CD14-positive monocyte (primary cell): Measurements from ENCODE around the gene SERINC4. TPM values are rescaled to one million over a fixed set of nuclear protein-coding genes. Genes with fewer than 3 reads are reported as not detected.
A peak's percentile ranks its signal among the peaks of the same experiment; 100 is the strongest.

ENCODE experiments used
- DNase-seq, 3 donors: peaks; one replicate each; pipeline ENCODE4 v3.0.0-alpha.2; 2011 to 2022
- H2AFZ ChIP-seq: 2 replicates; pipeline ENCODE4 v1.6.0; 2012; ENCODE audit warnings: mild to moderate bottlenecking, low read depth, low read length, inconsistent platforms; ENCODE audit not compliant: insufficient read depth, poor library complexity, severe bottlenecking
- H3K27ac ChIP-seq, 2 donors: 1 replicate in 1 of 2; 2 replicates in 1 of 2; pipeline ENCODE4 v1.5.1; 2012 to 2013; ENCODE audit warnings: low read length in 2 of 2, control low read depth in 1 of 2, inconsistent platforms in 1 of 2, low read depth in 1 of 2, mild to moderate bottlenecking in 1 of 2
- H3K27me3 ChIP-seq, 2 donors: one replicate each; pipeline versions ENCODE4 v1.6.0 to v1.6.1; 2011 to 2013; ENCODE audit warnings: low read length in 2 of 2; ENCODE audit not compliant: control insufficient read depth in 2 of 2, insufficient read depth in 2 of 2
- H3K36me3 ChIP-seq, 2 donors: replicated peaks in 1 of 2; 1 replicate in 1 of 2; 2 replicates in 1 of 2; pipeline versions ENCODE4 v1.5.1 to v1.6.1; 2012 to 2013; ENCODE audit warnings: low read length in 2 of 2, control low read depth in 1 of 2, inconsistent platforms in 1 of 2, mild to moderate bottlenecking in 1 of 2; ENCODE audit not compliant: insufficient read depth in 2 of 2, control insufficient read depth in 1 of 2
- H3K4me1 ChIP-seq, 2 donors: 1 replicate in 1 of 2; 2 replicates in 1 of 2; pipeline versions ENCODE4 v1.5.1 to v1.6.1; 2012 to 2013; ENCODE audit warnings: low read length in 2 of 2, control low read depth in 1 of 2, inconsistent platforms in 1 of 2, mild to moderate bottlenecking in 1 of 2, moderate library complexity in 1 of 2; ENCODE audit not compliant: insufficient read depth in 2 of 2, control insufficient read depth in 1 of 2
- H3K4me2 ChIP-seq: replicated peaks from 2 replicates; pipeline ENCODE3; 2012; ENCODE audit warnings: low read length, moderate library complexity, mild to moderate bottlenecking; ENCODE audit not compliant: poor library complexity, severe bottlenecking; ENCODE audit errors: extremely low read depth
- H3K4me3 ChIP-seq, 3 experiments: fragments of 200-600 bp in 1 of 3; sonication (generic) in 1 of 3; replicated peaks in 1 of 3; 1 replicate in 2 of 3; 2 replicates in 1 of 3; pipeline ENCODE4 v1.5.1; 2011 to 2013; ENCODE audit warnings: low read length in 3 of 3, mild to moderate bottlenecking in 3 of 3, control low read depth in 2 of 3, low read depth in 2 of 3, inconsistent platforms in 1 of 3, moderate library complexity in 1 of 3
- H3K79me2 ChIP-seq: 2 replicates; pipeline ENCODE4 v1.6.0; 2012; ENCODE audit warnings: mild to moderate bottlenecking, control low read depth, inconsistent platforms, low read length, moderate library complexity; ENCODE audit not compliant: insufficient read depth
- H3K9ac ChIP-seq: 2 replicates; pipeline ENCODE4 v1.6.0; 2017; ENCODE audit warnings: low read length, mild to moderate bottlenecking; ENCODE audit not compliant: insufficient read depth, poor library complexity, severe bottlenecking
- H3K9me3 ChIP-seq, 2 donors: replicated peaks in 1 of 2; 1 replicate in 1 of 2; 2 replicates in 1 of 2; pipeline versions ENCODE4 v1.5.1 to v1.6.1; 2012 to 2013; ENCODE audit warnings: low read length in 2 of 2, control low read depth in 1 of 2; ENCODE audit not compliant: control insufficient read depth in 1 of 2, insufficient read depth in 1 of 2
- H4K20me1 ChIP-seq: 2 replicates; pipeline ENCODE4 v1.6.0; 2012; ENCODE audit warnings: mild to moderate bottlenecking, low read length, control low read depth, moderate library complexity; ENCODE audit not compliant: insufficient read depth
- H3K27ac Mint-ChIP-seq, 7 donors: one replicate each; pipeline ENCODE4 v1.8.0; 2020; ENCODE audit warnings: mild to moderate bottlenecking in 7 of 7, mixed read lengths in 7 of 7, moderate library complexity in 6 of 7, inconsistent platforms in 2 of 7
- H3K27me3 Mint-ChIP-seq, 3 donors: one replicate each; pipeline ENCODE4 v1.8.0; 2021 to 2022; ENCODE audit warnings: low read depth in 3 of 3, mild to moderate bottlenecking in 3 of 3, mixed read lengths in 3 of 3, moderate library complexity in 3 of 3, inconsistent platforms in 1 of 3
- H3K36me3 Mint-ChIP-seq, 2 donors: one replicate each; pipeline ENCODE4 v1.8.0; 2020; ENCODE audit warnings: mixed read lengths in 2 of 2, inconsistent platforms in 1 of 2, mild to moderate bottlenecking in 1 of 2
- H3K4me1 Mint-ChIP-seq: one replicate; pipeline ENCODE4 v1.8.0; 2020; ENCODE audit warnings: mild to moderate bottlenecking, mixed read lengths
- H3K4me3 Mint-ChIP-seq, 2 donors: one replicate each; pipeline ENCODE4 v1.8.0; 2020; ENCODE audit warnings: mild to moderate bottlenecking in 2 of 2, mixed read lengths in 2 of 2, moderate library complexity in 1 of 2
- H3K9me3 Mint-ChIP-seq, 7 donors: one replicate each; pipeline ENCODE4 v1.8.0; 2020 to 2022; ENCODE audit warnings: mixed read lengths in 7 of 7, mild to moderate bottlenecking in 6 of 7, moderate library complexity in 6 of 7, inconsistent platforms in 2 of 7
- WGBS: methylation state at CpG from one replicate; pipeline ENCODE4 v1.1.5; 2013; ENCODE audit warnings: missing lambda C conversion rate; ENCODE audit not compliant: insufficient coverage; 5-methylcytosine and 5-hydroxymethylcytosine counted together
- intact Hi-C, 2 donors: fragments of 100-400 bp; cut with micrococcal nuclease; formaldehyde crosslinking; loops; one replicate each; pipeline versions ENCODE4 v1.15.0 to v1.15.1; 2023
- polyA plus RNA-seq, 3 donors: library from polyadenylated mRNA; depleted of rRNA in 1 of 3; unstranded in 2 of 3; stranded (reverse) in 1 of 3; fragments of 300-500 nt in 2 of 3; fragments of >200 nt in 1 of 3; fragmentation: Illumina TruSeq in 2 of 3; gene quantifications; 1 replicate in 2 of 3; 2 replicates in 1 of 3; pipeline ENCODE4 v1.2.3, GENCODE V29; 2012 to 2021
- TF ChIP-seq, protein P1 (sequence below): fragments of 200-600 bp; IDR thresholded peaks from one replicate; pipeline ENCODE4 v1.8.0; 2022; ENCODE audit warnings: antibody characterized with exemption, mild to moderate bottlenecking

The SERINC4 gene
- polyA plus RNA-seq, 3 donors = 0.09 to 0.70 (median 0.56) TPM

- peaks cover 85 to 97% of the 10 kb centered on the region in 2 donors for H3K36me3 ChIP-seq
These were observed 37.2 kb downstream of the SERINC4 start for GRCh38 chr15:43762824-43763223.

GRCh38 chr15:43751885-43752284, 48.1 kb downstream of the SERINC4 start:
- Mint-ChIP-seq H3K27ac (peak overlapping the region in 1 of 7 donors; percentile 18), H3K9me3 (no peaks in the 10 kb centered on the region), H3K4me1 (peaks cover 32% of the 10 kb centered on the region), H3K27me3 (no peaks in the 10 kb centered on the region), H3K36me3 (peaks cover 40 to 45% of the 10 kb centered on the region in 2 donors), H3K4me3 (no peak overlapping the region)
- DNase-seq = no peak
- Histone ChIP-seq H3K4me2 (no peak overlapping the region), H3K4me1 (peaks cover 28 to 36% of the 10 kb centered on the region in 2 donors), H3K27me3 (no peaks in the 10 kb centered on the region), H3K4me3 (no peak overlapping the region), H2AFZ (no peak overlapping the region), H3K9me3 (no peaks in the 10 kb centered on the region), H4K20me1 (peaks cover 98% of the 10 kb centered on the region), H3K79me2 (peaks cover 99% of the 10 kb centered on the region), H3K36me3 (peaks cover 29 to 59% of the 10 kb centered on the region in 2 donors), H3K27ac (no peak overlapping the region), H3K9ac (no peak overlapping the region)
- intact Hi-C loops = no loop called here
- TF ChIP-seq, protein P1, sequence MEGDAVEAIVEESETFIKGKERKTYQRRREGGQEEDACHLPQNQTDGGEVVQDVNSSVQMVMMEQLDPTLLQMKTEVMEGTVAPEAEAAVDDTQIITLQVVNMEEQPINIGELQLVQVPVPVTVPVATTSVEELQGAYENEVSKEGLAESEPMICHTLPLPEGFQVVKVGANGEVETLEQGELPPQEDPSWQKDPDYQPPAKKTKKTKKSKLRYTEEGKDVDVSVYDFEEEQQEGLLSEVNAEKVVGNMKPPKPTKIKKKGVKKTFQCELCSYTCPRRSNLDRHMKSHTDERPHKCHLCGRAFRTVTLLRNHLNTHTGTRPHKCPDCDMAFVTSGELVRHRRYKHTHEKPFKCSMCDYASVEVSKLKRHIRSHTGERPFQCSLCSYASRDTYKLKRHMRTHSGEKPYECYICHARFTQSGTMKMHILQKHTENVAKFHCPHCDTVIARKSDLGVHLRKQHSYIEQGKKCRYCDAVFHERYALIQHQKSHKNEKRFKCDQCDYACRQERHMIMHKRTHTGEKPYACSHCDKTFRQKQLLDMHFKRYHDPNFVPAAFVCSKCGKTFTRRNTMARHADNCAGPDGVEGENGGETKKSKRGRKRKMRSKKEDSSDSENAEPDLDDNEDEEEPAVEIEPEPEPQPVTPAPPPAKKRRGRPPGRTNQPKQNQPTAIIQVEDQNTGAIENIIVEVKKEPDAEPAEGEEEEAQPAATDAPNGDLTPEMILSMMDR = no peak
- 96% methylated on average over 3 of the region's 6 CpGs for WGBS

More at GRCh38 chr15:43762824-43763223, 37.2 kb downstream of the SERINC4 start:
- Histone ChIP-seq H3K4me3 (no peak overlapping the region), H3K4me1 (no peaks in the 10 kb centered on the region), H3K9me3 (no peaks in the 10 kb centered on the region), H3K79me2 (peaks cover 7% of the 10 kb centered on the region), H3K27ac (no peak overlapping the region), H3K4me2 (no peak overlapping the region), H3K27me3 (no peaks in the 10 kb centered on the region), H3K9ac (no peak overlapping the region), H2AFZ (no peak overlapping the region), H4K20me1 (peaks cover 35% of the 10 kb centered on the region)
- Mint-ChIP-seq H3K4me1 (no peaks in the 10 kb centered on the region), H3K4me3 (no peak overlapping the region), H3K27me3 (no peaks in the 10 kb centered on the region), H3K36me3 (peaks cover 71 to 99% of the 10 kb centered on the region in 2 donors), H3K9me3 (peaks cover 0 to under 1% (median 0%) of the 10 kb centered on the region in 7 donors), H3K27ac (peak overlapping the region in 3 of 7 donors; percentile 13 to 70 (median 26))
- 87% methylated on average over 6 of the region's 6 CpGs for WGBS
- no peak for DNase-seq
- intact Hi-C loops = no loop called here
- TF ChIP-seq, protein P1 = no peak
